ENCODE results near the gene RPTN. TPM values are rescaled to one million over a fixed set of nuclear protein-coding genes. Genes with fewer than 3 reads are reported as not detected.

The RPTN gene
- polyA plus RNA-seq, 3 donors = not detected

DNA sequence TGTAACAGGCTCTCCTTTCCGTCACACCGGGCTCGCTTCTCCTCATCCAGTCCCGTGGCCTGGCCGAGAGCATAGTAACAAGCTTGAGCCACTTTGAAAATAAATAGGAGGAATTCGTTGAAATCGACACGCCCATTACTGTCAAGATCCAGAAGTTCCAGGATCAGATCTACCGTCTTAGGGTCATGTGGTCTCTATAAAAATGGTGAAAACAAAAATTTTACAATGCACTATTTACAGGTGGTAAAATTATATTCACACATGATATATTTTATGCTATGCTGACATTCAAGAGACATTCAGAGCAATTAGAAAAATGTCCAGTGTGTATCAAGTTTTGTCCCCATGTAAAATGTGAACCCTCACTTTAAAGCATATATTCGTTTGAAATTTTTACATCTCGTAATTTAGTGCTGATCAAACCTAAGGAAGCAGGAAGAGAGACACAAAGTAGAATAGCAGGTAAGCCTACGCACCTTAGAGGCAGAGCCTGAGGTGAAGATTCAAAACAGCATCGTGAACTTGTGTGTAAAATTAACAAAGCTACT is 46.1 kb downstream of the RPTN start:
- H3K27me3 Mint-ChIP-seq (ENCODE audit: low read depth in 3 of 3) = peaks cover 17 to 27% (median 21%) of the 10 kb centered on the region in 3 donors
- no peak overlapping the region for H3K4me3 Mint-ChIP-seq
- WGBS (ENCODE audit: insufficient coverage) = 40% methylated on average over 2 of the region's 13 CpGs
- intact Hi-C loops (cut with micrococcal nuclease) = no loop called here
- Histone ChIP-seq H3K4me3 (replicated peaks in 1 of 3; ENCODE audit: low read depth in 2 of 3, low read length in 3 of 3) (peak overlapping the region in 1 of 3 experiments; percentile 82), H3K4me2 (replicated peaks; ENCODE audit: extremely low read depth, low read length, poor library complexity, severe bottlenecking) (peak overlapping the region; percentile 97), H3K27me3 (ENCODE audit: control insufficient read depth in 2 of 2, insufficient read depth in 2 of 2, low read length in 2 of 2) (peaks cover 66 to 94% of the 10 kb centered on the region in 2 donors), H3K9me3 (replicated peaks in 1 of 2; ENCODE audit: control insufficient read depth in 1 of 2, insufficient read depth in 1 of 2, low read length in 2 of 2) (peaks cover 16 to 47% of the 10 kb centered on the region in 2 donors), H3K27ac (ENCODE audit: low read depth in 1 of 2, low read length in 2 of 2) (no peak overlapping the region), H4K20me1 (ENCODE audit: insufficient read depth, low read length) (no peaks in the 10 kb centered on the region), H3K9ac (ENCODE audit: insufficient read depth, low read length, poor library complexity, severe bottlenecking) (no peak overlapping the region), H2AFZ (ENCODE audit: insufficient read depth, low read depth, low read length, poor library complexity, severe bottlenecking) (no peak overlapping the region), H3K36me3 (replicated peaks in 1 of 2; ENCODE audit: control insufficient read depth in 1 of 2, insufficient read depth in 2 of 2, low read length in 2 of 2) (no peaks in the 10 kb centered on the region), H3K79me2 (ENCODE audit: insufficient read depth, low read length) (no peaks in the 10 kb centered on the region), H3K4me1 (ENCODE audit: control insufficient read depth in 1 of 2, insufficient read depth in 2 of 2, low read length in 2 of 2) (peaks cover 49 to 50% of the 10 kb centered on the region in 2 donors)
- no peak for DNase-seq
- H3K9me3 Mint-ChIP-seq = peaks cover 0 to 10% (median 0%) of the 10 kb centered on the region in 7 donors
- TF ChIP-seq, protein P1, sequence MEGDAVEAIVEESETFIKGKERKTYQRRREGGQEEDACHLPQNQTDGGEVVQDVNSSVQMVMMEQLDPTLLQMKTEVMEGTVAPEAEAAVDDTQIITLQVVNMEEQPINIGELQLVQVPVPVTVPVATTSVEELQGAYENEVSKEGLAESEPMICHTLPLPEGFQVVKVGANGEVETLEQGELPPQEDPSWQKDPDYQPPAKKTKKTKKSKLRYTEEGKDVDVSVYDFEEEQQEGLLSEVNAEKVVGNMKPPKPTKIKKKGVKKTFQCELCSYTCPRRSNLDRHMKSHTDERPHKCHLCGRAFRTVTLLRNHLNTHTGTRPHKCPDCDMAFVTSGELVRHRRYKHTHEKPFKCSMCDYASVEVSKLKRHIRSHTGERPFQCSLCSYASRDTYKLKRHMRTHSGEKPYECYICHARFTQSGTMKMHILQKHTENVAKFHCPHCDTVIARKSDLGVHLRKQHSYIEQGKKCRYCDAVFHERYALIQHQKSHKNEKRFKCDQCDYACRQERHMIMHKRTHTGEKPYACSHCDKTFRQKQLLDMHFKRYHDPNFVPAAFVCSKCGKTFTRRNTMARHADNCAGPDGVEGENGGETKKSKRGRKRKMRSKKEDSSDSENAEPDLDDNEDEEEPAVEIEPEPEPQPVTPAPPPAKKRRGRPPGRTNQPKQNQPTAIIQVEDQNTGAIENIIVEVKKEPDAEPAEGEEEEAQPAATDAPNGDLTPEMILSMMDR (IDR thresholded peaks at IDR 0.05) = no peak
- H3K36me3 Mint-ChIP-seq = peaks cover 2 to 3% of the 10 kb centered on the region in 2 donors
- no peaks in the 10 kb centered on the region for H3K4me1 Mint-ChIP-seq
- no peak overlapping the region for H3K27ac Mint-ChIP-seq

DNA sequence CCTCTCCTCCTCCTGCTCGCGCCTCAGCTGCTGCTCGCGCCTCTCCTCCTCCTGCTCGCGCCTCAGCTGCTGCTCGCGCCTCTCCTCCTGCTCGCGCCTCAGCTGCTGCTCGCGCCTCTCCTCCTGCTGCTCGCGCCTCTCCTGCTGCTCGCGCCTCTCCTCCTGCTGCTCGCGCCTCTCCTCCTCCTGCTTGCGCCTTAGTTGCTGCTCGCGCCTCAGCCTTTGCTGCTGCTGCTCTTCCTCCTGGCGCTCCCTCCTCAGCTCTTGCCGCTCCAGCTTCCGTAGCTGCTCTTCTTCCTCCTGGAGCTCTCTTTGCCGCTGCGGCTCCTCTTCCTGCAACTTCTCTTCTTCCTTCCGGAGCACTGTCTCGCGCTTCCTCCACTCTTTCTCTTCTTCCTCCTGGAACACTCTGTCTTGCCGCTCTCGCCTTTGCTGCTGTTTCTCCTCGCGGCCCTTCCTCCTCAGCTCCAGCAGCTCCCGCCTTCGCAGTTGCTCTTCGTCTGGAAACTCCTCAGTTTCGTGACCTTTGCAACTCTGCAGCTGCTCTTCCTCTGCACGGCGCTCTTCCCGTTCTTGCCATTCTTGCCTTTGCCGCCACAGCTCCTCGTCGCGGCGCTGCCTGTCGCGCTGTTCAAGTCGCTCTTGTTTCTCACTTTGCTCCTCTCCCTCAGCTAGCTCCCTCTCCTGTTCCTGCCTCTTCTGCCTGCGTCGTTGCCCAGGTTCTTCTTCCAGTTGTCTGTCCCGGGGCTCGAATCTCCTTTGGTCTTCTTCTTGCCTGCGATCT is 46.7 kb downstream of the RPTN start:
- Histone ChIP-seq H3K9ac (ENCODE audit: insufficient read depth, low read length, poor library complexity, severe bottlenecking) (no peak overlapping the region), H3K27ac (ENCODE audit: low read depth in 1 of 2, low read length in 2 of 2) (no peak overlapping the region), H3K36me3 (replicated peaks in 1 of 2; ENCODE audit: control insufficient read depth in 1 of 2, insufficient read depth in 2 of 2, low read length in 2 of 2) (no peaks in the 10 kb centered on the region), H3K9me3 (replicated peaks in 1 of 2; ENCODE audit: control insufficient read depth in 1 of 2, insufficient read depth in 1 of 2, low read length in 2 of 2) (peaks cover 23 to 54% of the 10 kb centered on the region in 2 donors), H3K4me2 (replicated peaks; ENCODE audit: extremely low read depth, low read length, poor library complexity, severe bottlenecking) (peak overlapping the region; percentile 97), H4K20me1 (ENCODE audit: insufficient read depth, low read length) (no peaks in the 10 kb centered on the region), H3K27me3 (ENCODE audit: control insufficient read depth in 2 of 2, insufficient read depth in 2 of 2, low read length in 2 of 2) (peaks cover 69 to 98% of the 10 kb centered on the region in 2 donors), H2AFZ (ENCODE audit: insufficient read depth, low read depth, low read length, poor library complexity, severe bottlenecking) (peak overlapping the region; percentile 26), H3K4me1 (ENCODE audit: control insufficient read depth in 1 of 2, insufficient read depth in 2 of 2, low read length in 2 of 2) (peaks cover 56% of the 10 kb centered on the region in 2 donors), H3K4me3 (replicated peaks in 1 of 3; ENCODE audit: low read depth in 2 of 3, low read length in 3 of 3) (peak overlapping the region in 1 of 3 experiments; percentile 82), H3K79me2 (ENCODE audit: insufficient read depth, low read length) (no peaks in the 10 kb centered on the region)
- 1% methylated on average over 50 of the region's 53 CpGs for WGBS (ENCODE audit: insufficient coverage)
- Mint-ChIP-seq H3K4me3 (no peak overlapping the region), H3K4me1 (no peaks in the 10 kb centered on the region), H3K27me3 (ENCODE audit: low read depth in 3 of 3) (peaks cover 15 to 25% (median 19%) of the 10 kb centered on the region in 3 donors), H3K9me3 (peaks cover 0 to 10% (median 0%) of the 10 kb centered on the region in 7 donors), H3K36me3 (peaks cover 2 to 3% of the 10 kb centered on the region in 2 donors), H3K27ac (no peak overlapping the region)
- intact Hi-C loops (cut with micrococcal nuclease) = no loop called here
- TF ChIP-seq, protein P1 (IDR thresholded peaks at IDR 0.05) = no peak
- peak; percentile 24 to 60 (median 25) for DNase-seq
